Left lung (tissue), 10 donors: ENCODE measurements around the gene TFAP2C. TPM values are rescaled to one million over a fixed set of nuclear protein-coding genes. Genes with fewer than 3 reads are reported as not detected.

Experiments
- ATAC-seq: fragments of 200-7000 bp; cut with Tn5 transposase; one replicate; pipeline ENCODE4 v1.9.1; 2020; ENCODE audit warnings: moderate library complexity
- DNase-seq, 4 donors: peaks; one replicate each; pipeline ENCODE4 v3.0.0-alpha.2; 2013 to 2020
- H3K27ac ChIP-seq, 2 donors: fragments of 200-600 bp; sonication (generic) in 1 of 2; one replicate each; pipeline versions ENCODE4 v1.5.0 to v1.8.0; 2020 to 2021
- H3K27me3 ChIP-seq, 2 donors: fragments of 200-600 bp; sonication (generic) in 1 of 2; one replicate each; pipeline versions ENCODE4 v1.5.0 to v1.8.0; 2020 to 2021
- H3K36me3 ChIP-seq, 2 donors: fragments of 200-600 bp; sonication (generic) in 1 of 2; one replicate each; pipeline versions ENCODE4 v1.5.0 to v1.8.0; 2020 to 2021
- H3K4me1 ChIP-seq, 2 donors: fragments of 200-600 bp; one replicate each; pipeline ENCODE4 v1.8.0; 2021
- H3K4me3 ChIP-seq, 2 donors: fragments of 200-600 bp; sonication (generic) in 1 of 2; one replicate each; pipeline versions ENCODE4 v1.5.0 to v1.8.0; 2020 to 2021; ENCODE audit warnings: mild to moderate bottlenecking in 1 of 2
- H3K9me3 ChIP-seq, 2 donors: fragments of 200-600 bp; sonication (generic) in 1 of 2; one replicate each; pipeline versions ENCODE4 v1.5.0 to v1.8.0; 2020 to 2021
- intact Hi-C, 2 donors: fragments of 100-400 bp; cut with DNase I; formaldehyde crosslinking; loops; one replicate each; pipeline versions ENCODE4 v1.11.2 to v1.14.2; 2022
- polyA plus RNA-seq, 6 donors: library from polyadenylated mRNA; unstranded; fragments of 120-200 nt; gene quantifications; one replicate each; pipeline ENCODE4 v1.2.1, GENCODE V29; 2013; ENCODE audit not compliant: insufficient read length in 6 of 6
- total RNA-seq, 2 donors: library from RNA; stranded (reverse); fragmentation: NEBNext Ultra II Directional; extraction: Animal tissue kit (Norgen Biotek cat#: 25700); gene quantifications; one replicate each; pipeline ENCODE4 v1.2.1, GENCODE V29; 2021
- TF ChIP-seq, protein P1 (sequence below), 2 donors: fragments of 200-600 bp; sonication (generic) in 1 of 2; IDR thresholded peaks; one replicate each; pipeline versions ENCODE4 v1.5.0 to v1.8.0; 2021; ENCODE audit warnings: antibody characterized with exemption in 2 of 2
- donor health status: DM: no; HTN: yes; CAD: no.
- donor health status: DM: no; HTN: no; CAD: no.

Gene TFAP2C
- total and polyA plus RNA-seq, 8 donors = 2.4 to 4.1 (median 3.4) TPM

DNA sequence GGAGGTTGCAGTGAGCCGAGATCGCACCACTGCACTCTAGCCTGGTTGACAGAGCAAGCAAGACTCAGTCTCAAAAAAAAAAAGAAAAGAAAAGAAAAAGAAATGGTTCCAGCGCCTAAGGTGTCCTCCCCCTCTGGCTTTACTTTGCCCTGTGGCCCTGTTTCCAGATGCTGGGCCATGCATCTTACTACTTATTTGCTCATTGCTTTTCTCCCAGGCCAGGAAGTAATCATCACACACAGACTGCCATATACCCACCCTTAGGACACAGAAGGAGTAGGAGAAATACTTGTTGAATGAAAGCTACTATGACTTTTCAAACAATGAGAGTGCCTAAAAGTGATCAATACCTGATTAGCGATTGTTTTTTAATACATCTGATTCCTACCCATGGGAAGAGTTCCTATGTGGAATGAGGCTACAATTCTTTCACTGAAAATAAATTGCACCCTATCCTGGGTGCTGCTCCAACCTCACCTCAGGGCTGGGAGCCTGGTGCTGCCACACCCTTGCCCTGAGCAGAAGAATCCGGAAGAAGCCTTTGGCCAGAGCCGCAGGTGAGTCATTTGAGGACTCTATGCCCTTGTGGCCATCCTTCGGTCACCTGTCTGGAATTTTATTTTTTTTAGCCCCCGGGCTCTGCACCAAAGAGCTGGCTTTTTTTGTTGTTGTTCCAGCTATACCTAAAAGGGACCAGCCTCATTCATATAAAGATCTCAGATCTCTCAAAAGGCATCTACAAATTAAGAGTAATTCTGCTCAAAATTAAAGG, 22.7 kb upstream of the TFAP2C start:
- no peaks in the 10 kb centered on the region for H3K4me1 ChIP-seq
- H3K9me3 ChIP-seq = no peaks in the 10 kb centered on the region
- TF ChIP-seq, protein P1, sequence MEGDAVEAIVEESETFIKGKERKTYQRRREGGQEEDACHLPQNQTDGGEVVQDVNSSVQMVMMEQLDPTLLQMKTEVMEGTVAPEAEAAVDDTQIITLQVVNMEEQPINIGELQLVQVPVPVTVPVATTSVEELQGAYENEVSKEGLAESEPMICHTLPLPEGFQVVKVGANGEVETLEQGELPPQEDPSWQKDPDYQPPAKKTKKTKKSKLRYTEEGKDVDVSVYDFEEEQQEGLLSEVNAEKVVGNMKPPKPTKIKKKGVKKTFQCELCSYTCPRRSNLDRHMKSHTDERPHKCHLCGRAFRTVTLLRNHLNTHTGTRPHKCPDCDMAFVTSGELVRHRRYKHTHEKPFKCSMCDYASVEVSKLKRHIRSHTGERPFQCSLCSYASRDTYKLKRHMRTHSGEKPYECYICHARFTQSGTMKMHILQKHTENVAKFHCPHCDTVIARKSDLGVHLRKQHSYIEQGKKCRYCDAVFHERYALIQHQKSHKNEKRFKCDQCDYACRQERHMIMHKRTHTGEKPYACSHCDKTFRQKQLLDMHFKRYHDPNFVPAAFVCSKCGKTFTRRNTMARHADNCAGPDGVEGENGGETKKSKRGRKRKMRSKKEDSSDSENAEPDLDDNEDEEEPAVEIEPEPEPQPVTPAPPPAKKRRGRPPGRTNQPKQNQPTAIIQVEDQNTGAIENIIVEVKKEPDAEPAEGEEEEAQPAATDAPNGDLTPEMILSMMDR (IDR thresholded peaks at IDR 0.05) = no peak
- H3K4me3 ChIP-seq = no peak overlapping the region
- no peaks in the 10 kb centered on the region for H3K27me3 ChIP-seq
- no peaks in the 10 kb centered on the region for H3K36me3 ChIP-seq
- intact Hi-C loops = no loop called here
- ATAC-seq = peak; percentile 80
- DNase-seq = no peak
- H3K27ac ChIP-seq = no peak overlapping the region

- H3K4me1 ChIP-seq = no peaks in the 10 kb centered on the region
- no peak overlapping the region for H3K4me3 ChIP-seq
- no peaks in the 10 kb centered on the region for H3K9me3 ChIP-seq
- DNase-seq (no peak), ATAC-seq (no peak)
- no peak overlapping the region for H3K27ac ChIP-seq
- H3K36me3 ChIP-seq = no peaks in the 10 kb centered on the region
- intact Hi-C loops = no loop called here
- no peaks in the 10 kb centered on the region for H3K27me3 ChIP-seq
- TF ChIP-seq, protein P1 (IDR thresholded peaks at IDR 0.05) = no peak
Observed at GRCh38 chr20:56607061-56607704, 21.9 kb upstream of the TFAP2C start.

DNA sequence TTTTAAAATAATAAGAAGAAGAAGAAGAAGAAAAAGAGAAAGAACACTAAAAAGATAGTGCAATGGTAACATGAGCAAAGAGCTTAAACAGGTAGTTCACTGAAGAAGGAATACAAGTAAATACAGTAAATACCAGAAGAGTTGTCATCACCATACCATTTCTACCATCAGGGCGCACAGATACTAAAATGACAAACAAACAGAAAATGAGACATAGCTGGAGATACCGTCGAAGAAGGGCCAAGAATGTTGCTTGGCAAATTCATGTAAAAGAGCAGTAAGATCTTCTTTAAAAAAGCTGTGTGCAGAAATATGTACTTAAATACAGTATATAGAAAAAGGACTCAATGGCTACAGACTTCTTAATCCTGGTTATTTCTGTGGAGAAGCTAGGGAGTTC, 20.7 kb upstream of the TFAP2C start:
- H3K27me3 ChIP-seq = no peaks in the 10 kb centered on the region
- intact Hi-C loops = no loop called here
- H3K9me3 ChIP-seq = no peaks in the 10 kb centered on the region
- no peaks in the 10 kb centered on the region for H3K36me3 ChIP-seq
- DNase-seq (no peak), ATAC-seq (no peak)
- no peak overlapping the region for H3K27ac ChIP-seq
- H3K4me1 ChIP-seq = no peaks in the 10 kb centered on the region
- H3K4me3 ChIP-seq = no peak overlapping the region
- TF ChIP-seq, protein P1 (IDR thresholded peaks at IDR 0.05) = no peak

DNA sequence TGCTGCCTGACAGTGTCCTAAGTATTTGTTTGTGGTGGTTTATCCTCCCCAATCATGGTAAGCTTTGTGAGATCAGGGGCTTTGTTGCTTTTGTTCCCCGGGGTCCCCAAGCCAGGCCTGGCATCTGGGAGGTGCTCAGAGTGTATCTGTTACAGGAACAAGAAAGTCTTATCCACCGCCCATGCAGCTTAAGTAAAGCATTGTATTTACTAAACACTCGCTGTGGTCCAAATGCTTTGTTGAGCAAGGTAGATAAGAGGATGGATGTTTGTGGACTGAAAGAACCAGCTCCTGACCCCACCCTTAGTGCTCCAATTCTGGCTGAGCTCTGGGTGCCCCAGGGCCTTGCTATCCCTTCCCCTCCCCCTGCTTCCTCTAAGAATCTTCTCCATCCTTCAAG, 19.8 kb upstream of the TFAP2C start:
- no peaks in the 10 kb centered on the region for H3K9me3 ChIP-seq
- no peak for ATAC-seq
- no peak for DNase-seq
- H3K4me3 ChIP-seq = no peak overlapping the region
- intact Hi-C loops = no loop called here
- H3K27me3 ChIP-seq = no peaks in the 10 kb centered on the region
- TF ChIP-seq, protein P1 (IDR thresholded peaks at IDR 0.05) = no peak
- H3K27ac ChIP-seq = no peak overlapping the region
- H3K4me1 ChIP-seq = no peaks in the 10 kb centered on the region
- H3K36me3 ChIP-seq = no peaks in the 10 kb centered on the region

- Histone ChIP-seq H3K4me1 (no peaks in the 10 kb centered on the region), H3K27ac (no peak overlapping the region), H3K9me3 (no peaks in the 10 kb centered on the region), H3K36me3 (no peaks in the 10 kb centered on the region), H3K4me3 (no peak overlapping the region), H3K27me3 (peaks cover 0 to 4% of the 10 kb centered on the region in 2 donors)
- intact Hi-C loops = no loop called here
- TF ChIP-seq, protein P1 (IDR thresholded peaks at IDR 0.05) = no peak
- ATAC-seq (no peak), DNase-seq (no peak)
Observed at GRCh38 chr20:56610098-56610497, 19.0 kb upstream of the TFAP2C start.
